ENCODE data around the gene PTK6.

DNA sequence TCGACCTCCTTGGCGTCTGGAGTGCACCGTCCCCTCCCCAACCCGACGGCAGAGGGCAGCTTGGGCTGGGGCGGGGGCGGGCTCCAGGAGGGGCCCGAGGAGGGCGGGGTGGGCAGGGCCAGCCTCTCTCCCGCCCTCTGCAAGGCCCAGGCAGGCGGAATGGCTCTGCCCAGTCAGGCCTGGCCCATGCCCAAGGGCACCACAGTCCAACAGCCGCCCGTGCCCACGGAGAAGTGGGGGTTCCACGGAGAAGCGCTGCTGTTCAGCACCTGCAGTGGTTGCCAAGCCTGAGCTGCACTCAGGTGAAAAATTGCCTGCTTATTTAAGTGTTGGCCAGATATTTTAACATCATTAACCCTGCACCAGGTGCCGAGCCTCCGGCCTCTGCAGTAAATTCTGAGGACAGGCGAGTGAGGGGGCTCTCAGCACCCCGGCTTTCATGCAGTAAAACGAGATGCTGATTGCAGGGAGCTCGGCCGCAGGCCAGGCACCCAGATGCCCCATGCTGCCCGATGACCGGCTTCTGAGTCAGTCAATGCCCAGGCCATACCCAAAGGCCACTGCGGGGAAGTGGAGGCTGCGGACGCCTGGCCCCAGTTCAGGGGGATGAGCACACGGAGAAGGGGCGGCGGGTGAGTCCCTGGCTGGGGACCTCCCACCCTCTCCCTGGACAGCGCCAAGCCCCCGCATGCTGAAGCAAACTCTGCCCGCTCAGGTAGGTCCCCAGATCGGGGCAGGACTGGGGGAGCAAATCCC, 10.7 kb upstream of the PTK6 start, which contains the start of gene SRMS:
- TF ChIP-seq, protein P1, sequence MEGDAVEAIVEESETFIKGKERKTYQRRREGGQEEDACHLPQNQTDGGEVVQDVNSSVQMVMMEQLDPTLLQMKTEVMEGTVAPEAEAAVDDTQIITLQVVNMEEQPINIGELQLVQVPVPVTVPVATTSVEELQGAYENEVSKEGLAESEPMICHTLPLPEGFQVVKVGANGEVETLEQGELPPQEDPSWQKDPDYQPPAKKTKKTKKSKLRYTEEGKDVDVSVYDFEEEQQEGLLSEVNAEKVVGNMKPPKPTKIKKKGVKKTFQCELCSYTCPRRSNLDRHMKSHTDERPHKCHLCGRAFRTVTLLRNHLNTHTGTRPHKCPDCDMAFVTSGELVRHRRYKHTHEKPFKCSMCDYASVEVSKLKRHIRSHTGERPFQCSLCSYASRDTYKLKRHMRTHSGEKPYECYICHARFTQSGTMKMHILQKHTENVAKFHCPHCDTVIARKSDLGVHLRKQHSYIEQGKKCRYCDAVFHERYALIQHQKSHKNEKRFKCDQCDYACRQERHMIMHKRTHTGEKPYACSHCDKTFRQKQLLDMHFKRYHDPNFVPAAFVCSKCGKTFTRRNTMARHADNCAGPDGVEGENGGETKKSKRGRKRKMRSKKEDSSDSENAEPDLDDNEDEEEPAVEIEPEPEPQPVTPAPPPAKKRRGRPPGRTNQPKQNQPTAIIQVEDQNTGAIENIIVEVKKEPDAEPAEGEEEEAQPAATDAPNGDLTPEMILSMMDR (IDR thresholded peaks at IDR 0.05): no peak
- no peak for TF ChIP-seq EP300 (IDR thresholded peaks at IDR 0.05)
- TF ChIP-seq, protein P2, sequence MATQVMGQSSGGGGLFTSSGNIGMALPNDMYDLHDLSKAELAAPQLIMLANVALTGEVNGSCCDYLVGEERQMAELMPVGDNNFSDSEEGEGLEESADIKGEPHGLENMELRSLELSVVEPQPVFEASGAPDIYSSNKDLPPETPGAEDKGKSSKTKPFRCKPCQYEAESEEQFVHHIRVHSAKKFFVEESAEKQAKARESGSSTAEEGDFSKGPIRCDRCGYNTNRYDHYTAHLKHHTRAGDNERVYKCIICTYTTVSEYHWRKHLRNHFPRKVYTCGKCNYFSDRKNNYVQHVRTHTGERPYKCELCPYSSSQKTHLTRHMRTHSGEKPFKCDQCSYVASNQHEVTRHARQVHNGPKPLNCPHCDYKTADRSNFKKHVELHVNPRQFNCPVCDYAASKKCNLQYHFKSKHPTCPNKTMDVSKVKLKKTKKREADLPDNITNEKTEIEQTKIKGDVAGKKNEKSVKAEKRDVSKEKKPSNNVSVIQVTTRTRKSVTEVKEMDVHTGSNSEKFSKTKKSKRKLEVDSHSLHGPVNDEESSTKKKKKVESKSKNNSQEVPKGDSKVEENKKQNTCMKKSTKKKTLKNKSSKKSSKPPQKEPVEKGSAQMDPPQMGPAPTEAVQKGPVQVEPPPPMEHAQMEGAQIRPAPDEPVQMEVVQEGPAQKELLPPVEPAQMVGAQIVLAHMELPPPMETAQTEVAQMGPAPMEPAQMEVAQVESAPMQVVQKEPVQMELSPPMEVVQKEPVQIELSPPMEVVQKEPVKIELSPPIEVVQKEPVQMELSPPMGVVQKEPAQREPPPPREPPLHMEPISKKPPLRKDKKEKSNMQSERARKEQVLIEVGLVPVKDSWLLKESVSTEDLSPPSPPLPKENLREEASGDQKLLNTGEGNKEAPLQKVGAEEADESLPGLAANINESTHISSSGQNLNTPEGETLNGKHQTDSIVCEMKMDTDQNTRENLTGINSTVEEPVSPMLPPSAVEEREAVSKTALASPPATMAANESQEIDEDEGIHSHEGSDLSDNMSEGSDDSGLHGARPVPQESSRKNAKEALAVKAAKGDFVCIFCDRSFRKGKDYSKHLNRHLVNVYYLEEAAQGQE (IDR thresholded peaks at IDR 0.05): no peak

All from A549 (cell line).